ENCODE data around the gene WNT11. TPM values are rescaled to one million over a fixed set of nuclear protein-coding genes. Genes with fewer than 3 reads are reported as not detected.

Gene WNT11
- total and polyA plus RNA-seq, 2 donors: 1.1 to 1.5 TPM

DNA sequence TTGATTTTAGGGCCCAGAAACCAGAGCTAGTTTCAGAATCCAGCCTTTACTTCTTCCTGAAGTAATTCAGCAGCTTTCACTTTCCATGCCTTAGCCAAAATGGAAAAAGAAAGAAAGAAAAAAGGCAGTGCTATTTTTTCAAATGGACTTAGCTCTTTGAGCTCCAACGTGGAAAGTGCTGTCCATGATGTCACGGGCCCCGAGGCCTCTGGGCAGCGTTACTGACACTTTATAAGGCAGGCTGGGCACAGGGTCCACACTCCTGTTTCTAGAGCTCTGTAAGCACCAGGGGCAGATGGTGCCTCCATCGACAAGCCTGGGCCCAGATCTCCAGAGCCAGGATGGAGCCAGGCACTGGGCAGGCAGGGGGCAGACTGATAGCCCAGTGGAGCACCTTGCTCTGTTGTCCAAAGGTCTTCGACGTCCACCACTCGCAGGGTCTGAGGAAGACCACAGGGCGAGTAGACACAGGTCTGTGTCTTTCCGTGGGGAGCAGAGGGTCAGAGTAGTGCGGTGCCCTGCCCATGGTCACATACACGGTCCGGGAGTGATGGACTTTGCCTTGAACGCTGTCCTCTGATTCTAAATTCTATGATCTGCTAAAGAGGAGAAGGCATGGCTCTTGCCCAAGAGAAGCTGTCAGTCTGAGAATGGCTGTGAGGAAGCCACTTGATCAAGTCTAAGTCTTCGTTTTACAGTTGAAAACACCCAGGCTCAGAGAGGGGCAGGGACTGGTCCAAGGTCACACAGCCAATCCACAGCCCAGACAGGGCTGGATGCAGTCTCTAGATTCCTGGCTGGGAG, 22.0 kb upstream of the WNT11 start:
- no peak for DNase-seq (ENCODE audit: low read depth in 6 of 9, low spot score in 9 of 9)
- H3K4me3 ChIP-seq (ENCODE audit: low read length in 2 of 2): no peak overlapping the region
- H3K36me3 ChIP-seq (ENCODE audit: control insufficient read depth in 2 of 2, insufficient read depth in 2 of 2, low read length in 1 of 2): no peaks in the 10 kb centered on the region
- H3K9me3 ChIP-seq (ENCODE audit: control insufficient read depth in 2 of 2, insufficient read depth in 1 of 2, low read length in 1 of 2): peaks cover 0 to 6% of the 10 kb centered on the region in 2 donors
- H3K27ac ChIP-seq (ENCODE audit: low read depth in 1 of 2, low read length in 1 of 2): no peak overlapping the region
- peaks cover 0 to 6% of the 10 kb centered on the region in 2 donors for H3K27me3 ChIP-seq (ENCODE audit: control insufficient read depth in 2 of 2, insufficient read depth in 1 of 2, low read length in 1 of 2)
- whole genome bisulfite sequencing: 91% methylated on average over 15 of the region's 15 CpGs
- peaks cover 9 to 18% of the 10 kb centered on the region in 2 donors for H3K4me1 ChIP-seq (ENCODE audit: control insufficient read depth in 2 of 2, insufficient read depth in 2 of 2, low read length in 2 of 2)

DNA sequence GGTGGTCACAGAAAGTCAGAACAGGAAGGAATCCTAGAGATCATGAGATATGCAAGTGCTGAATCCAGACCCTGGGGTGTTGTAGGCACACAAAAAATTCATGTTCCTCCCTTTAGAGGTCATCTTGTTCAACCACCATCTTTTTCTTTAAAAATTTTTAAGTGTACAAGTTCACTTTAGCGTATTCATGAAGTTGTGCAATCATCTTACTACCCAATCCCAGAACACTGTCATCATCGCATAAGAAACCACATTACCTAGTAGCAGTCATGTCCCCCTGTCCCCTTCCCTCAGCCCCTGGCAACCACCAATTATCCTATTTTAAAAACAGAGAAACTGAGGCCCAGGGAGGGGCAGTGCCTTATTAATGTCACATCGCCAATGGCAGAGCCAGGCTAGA, 20.3 kb upstream of the WNT11 start:
- Histone ChIP-seq H3K9me3 (ENCODE audit: control insufficient read depth in 2 of 2, insufficient read depth in 1 of 2, low read length in 1 of 2) (peaks cover 0 to 6% of the 10 kb centered on the region in 2 donors), H3K4me1 (ENCODE audit: control insufficient read depth in 2 of 2, insufficient read depth in 2 of 2, low read length in 2 of 2) (peaks cover under 1 to 7% of the 10 kb centered on the region in 2 donors), H3K27me3 (ENCODE audit: control insufficient read depth in 2 of 2, insufficient read depth in 1 of 2, low read length in 1 of 2) (peaks cover 0 to 4% of the 10 kb centered on the region in 2 donors), H3K4me3 (ENCODE audit: low read length in 2 of 2) (no peak overlapping the region), H3K27ac (ENCODE audit: low read depth in 1 of 2, low read length in 1 of 2) (no peak overlapping the region), H3K36me3 (ENCODE audit: control insufficient read depth in 2 of 2, insufficient read depth in 2 of 2, low read length in 1 of 2) (no peaks in the 10 kb centered on the region)
- WGBS: 79% methylated on average over 3 of the region's 3 CpGs
- DNase-seq (ENCODE audit: low read depth in 6 of 9, low spot score in 9 of 9): no peak

DNA sequence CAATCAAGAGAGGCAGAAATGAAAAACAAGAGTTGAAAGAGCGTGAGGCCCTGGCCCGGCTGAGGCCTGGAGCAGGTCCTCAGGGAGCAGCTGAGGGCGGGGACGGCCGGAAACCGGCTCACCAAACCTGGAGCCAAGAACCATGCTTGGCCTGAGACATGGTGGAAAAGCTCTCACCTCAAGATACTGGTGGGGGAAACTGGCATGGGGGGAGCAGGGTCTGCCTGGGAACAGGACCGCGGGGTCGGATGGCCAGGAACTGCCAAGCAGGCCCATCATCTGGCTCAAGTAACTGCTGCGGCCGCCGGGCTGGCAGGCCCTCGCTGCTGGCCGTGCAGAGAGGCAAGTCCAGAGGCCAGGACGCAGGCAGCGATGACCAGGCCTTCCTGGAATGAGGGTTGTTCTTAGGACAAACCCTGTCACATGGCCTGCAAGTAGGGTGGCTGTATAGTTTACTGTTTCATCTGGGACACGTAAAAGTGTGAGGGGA, 18.9 kb upstream of the WNT11 start:
- Histone ChIP-seq H3K4me1 (ENCODE audit: control insufficient read depth in 2 of 2, insufficient read depth in 2 of 2, low read length in 2 of 2) (no peaks in the 10 kb centered on the region), H3K27me3 (ENCODE audit: control insufficient read depth in 2 of 2, insufficient read depth in 1 of 2, low read length in 1 of 2) (no peaks in the 10 kb centered on the region), H3K36me3 (ENCODE audit: control insufficient read depth in 2 of 2, insufficient read depth in 2 of 2, low read length in 1 of 2) (no peaks in the 10 kb centered on the region), H3K4me3 (ENCODE audit: low read length in 2 of 2) (no peak overlapping the region), H3K9me3 (ENCODE audit: control insufficient read depth in 2 of 2, insufficient read depth in 1 of 2, low read length in 1 of 2) (peaks cover 0 to 4% of the 10 kb centered on the region in 2 donors), H3K27ac (ENCODE audit: low read depth in 1 of 2, low read length in 1 of 2) (no peak overlapping the region)
- WGBS: 96% methylated on average over 17 of the region's 17 CpGs
- no peak for DNase-seq (ENCODE audit: low read depth in 6 of 9, low spot score in 9 of 9)

DNA sequence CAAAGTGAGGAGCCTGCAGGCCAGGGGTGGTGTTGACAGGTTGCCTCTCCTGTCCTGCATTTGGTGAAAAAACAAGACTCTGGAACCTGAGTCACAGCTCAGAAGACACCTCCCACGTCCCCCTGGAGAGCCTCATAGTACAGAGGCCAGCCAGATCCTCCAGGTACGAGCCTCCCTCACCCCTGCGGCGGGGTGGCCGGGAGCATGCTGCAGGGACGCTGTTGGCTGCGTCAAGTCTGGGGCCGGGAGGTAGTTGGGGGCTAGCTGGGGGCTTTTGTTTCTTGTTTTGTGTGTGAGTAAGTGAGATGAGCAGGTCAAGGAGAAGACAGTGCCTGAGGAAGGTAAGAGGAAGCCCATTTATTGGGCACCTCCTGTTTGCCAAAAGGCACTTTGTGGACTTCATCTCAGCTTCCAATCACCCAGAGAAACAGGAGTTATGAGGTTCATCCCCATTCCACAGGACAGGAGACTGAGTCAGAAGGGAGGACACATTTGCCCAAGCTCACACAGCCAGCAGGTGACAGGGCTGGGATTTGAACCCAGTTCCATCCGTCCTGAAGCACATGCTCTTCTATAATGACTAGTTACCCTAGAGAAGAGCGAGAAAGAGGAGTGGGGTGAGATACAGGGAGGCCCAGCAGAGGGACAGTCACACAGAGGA, 18.3 kb upstream of the WNT11 start:
- no peaks in the 10 kb centered on the region for H3K27me3 ChIP-seq (ENCODE audit: control insufficient read depth in 2 of 2, insufficient read depth in 1 of 2, low read length in 1 of 2)
- H3K4me1 ChIP-seq (ENCODE audit: control insufficient read depth in 2 of 2, insufficient read depth in 2 of 2, low read length in 2 of 2): no peaks in the 10 kb centered on the region
- H3K27ac ChIP-seq (ENCODE audit: low read depth in 1 of 2, low read length in 1 of 2): no peak overlapping the region
- DNase-seq (ENCODE audit: low read depth in 6 of 9, low spot score in 9 of 9): no peak
- H3K36me3 ChIP-seq (ENCODE audit: control insufficient read depth in 2 of 2, insufficient read depth in 2 of 2, low read length in 1 of 2): no peaks in the 10 kb centered on the region
- WGBS: 89% methylated on average over 10 of the region's 10 CpGs
- H3K4me3 ChIP-seq (ENCODE audit: low read length in 2 of 2): no peak overlapping the region
- H3K9me3 ChIP-seq (ENCODE audit: control insufficient read depth in 2 of 2, insufficient read depth in 1 of 2, low read length in 1 of 2): peaks cover 0 to 3% of the 10 kb centered on the region in 2 donors

DNA sequence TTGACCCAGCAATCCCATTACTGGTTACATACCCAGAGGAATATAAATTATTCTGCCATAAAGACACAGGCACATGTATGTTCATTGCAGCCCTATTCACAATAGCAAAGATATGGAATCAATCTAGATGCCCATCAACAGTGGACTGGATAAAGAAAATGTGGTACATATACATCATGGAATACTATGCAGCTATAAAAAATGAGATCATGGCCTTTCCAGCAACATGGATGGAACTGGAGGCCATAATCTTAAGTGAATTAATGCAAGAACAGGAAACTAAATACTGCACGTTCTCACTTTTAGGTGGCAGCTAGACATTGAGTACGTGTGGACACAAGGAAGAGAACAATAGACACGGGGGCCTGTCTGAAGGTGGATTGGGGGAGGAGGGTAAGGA, 15.1 kb upstream of the WNT11 start:
- no peak for DNase-seq (ENCODE audit: low read depth in 6 of 9, low spot score in 9 of 9)
- Histone ChIP-seq H3K27ac (ENCODE audit: low read depth in 1 of 2, low read length in 1 of 2) (no peak overlapping the region), H3K27me3 (ENCODE audit: control insufficient read depth in 2 of 2, insufficient read depth in 1 of 2, low read length in 1 of 2) (peaks cover 0 to 8% of the 10 kb centered on the region in 2 donors), H3K4me3 (ENCODE audit: low read length in 2 of 2) (no peak overlapping the region), H3K36me3 (ENCODE audit: control insufficient read depth in 2 of 2, insufficient read depth in 2 of 2, low read length in 1 of 2) (no peaks in the 10 kb centered on the region), H3K9me3 (ENCODE audit: control insufficient read depth in 2 of 2, insufficient read depth in 1 of 2, low read length in 1 of 2) (peaks cover 0 to 3% of the 10 kb centered on the region in 2 donors), H3K4me1 (ENCODE audit: control insufficient read depth in 2 of 2, insufficient read depth in 2 of 2, low read length in 2 of 2) (no peaks in the 10 kb centered on the region)
- 95% methylated on average over 3 of the region's 3 CpGs for WGBS

DNA sequence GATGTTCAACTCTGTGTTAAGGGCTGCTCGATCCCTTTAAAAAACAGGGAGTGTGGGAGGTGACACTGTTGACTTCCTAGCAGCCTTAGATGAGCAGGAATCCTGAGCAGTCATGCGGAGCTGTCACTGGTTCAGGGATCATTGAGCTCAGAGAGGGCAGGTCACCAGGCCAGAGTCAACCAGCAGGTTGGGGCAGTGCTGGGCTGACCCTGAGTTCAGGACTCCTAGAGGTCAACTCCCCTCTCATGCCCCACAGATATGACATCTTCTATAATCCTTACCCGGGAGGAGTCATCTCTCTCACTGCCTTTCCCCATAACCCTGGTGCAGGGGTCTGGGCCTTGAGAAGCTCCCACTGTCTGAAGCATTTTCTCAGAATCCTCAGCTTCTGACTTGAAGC, 12.9 kb upstream of the WNT11 start:
- 94% methylated on average over 3 of the region's 3 CpGs for WGBS
- Histone ChIP-seq H3K4me3 (ENCODE audit: low read length in 2 of 2) (no peak overlapping the region), H3K27me3 (ENCODE audit: control insufficient read depth in 2 of 2, insufficient read depth in 1 of 2, low read length in 1 of 2) (peaks cover 0 to 10% of the 10 kb centered on the region in 2 donors), H3K4me1 (ENCODE audit: control insufficient read depth in 2 of 2, insufficient read depth in 2 of 2, low read length in 2 of 2) (no peaks in the 10 kb centered on the region), H3K36me3 (ENCODE audit: control insufficient read depth in 2 of 2, insufficient read depth in 2 of 2, low read length in 1 of 2) (no peaks in the 10 kb centered on the region), H3K27ac (ENCODE audit: low read depth in 1 of 2, low read length in 1 of 2) (no peak overlapping the region), H3K9me3 (ENCODE audit: control insufficient read depth in 2 of 2, insufficient read depth in 1 of 2, low read length in 1 of 2) (no peaks in the 10 kb centered on the region)
- DNase-seq (ENCODE audit: low read depth in 6 of 9, low spot score in 9 of 9): no peak

DNA sequence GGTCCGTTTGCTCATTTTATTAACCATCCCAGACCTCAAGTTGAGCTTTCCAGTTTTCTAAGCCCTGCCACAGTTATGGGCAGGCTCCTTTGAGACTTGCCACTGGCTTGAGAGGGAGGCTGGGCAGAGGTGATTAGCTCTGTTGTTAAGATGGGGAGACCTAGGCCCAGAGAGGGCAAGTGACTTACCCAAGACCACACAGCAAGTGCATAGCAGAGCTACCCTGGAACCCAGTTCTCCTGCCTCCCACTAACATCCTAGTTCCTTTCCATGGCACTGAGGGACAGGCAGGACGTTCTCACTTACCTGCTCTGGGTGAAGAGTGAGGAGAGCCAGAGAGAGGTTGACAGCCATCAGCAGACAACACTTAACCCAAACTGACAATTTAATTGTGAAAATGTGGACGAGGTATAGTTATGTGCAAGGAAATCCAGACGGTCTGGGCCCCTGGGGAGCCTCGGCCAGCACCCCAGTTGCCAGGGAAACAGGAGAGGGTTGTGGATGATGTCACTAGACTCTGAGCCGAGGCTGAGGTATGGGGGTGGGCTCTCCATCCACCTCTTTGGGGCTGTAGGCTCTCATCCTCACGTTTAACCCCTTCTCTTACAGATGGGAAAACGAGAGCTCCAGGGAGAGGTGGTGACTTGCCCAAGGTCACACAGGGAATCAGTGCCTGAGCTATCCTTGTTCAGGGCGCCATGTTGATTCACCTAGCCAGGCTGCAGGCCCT, 12.3 kb upstream of the WNT11 start:
- no peaks in the 10 kb centered on the region for H3K4me1 ChIP-seq (ENCODE audit: control insufficient read depth in 2 of 2, insufficient read depth in 2 of 2, low read length in 2 of 2)
- no peak for DNase-seq (ENCODE audit: low read depth in 6 of 9, low spot score in 9 of 9)
- H3K4me3 ChIP-seq (ENCODE audit: low read length in 2 of 2): no peak overlapping the region
- H3K27me3 ChIP-seq (ENCODE audit: control insufficient read depth in 2 of 2, insufficient read depth in 1 of 2, low read length in 1 of 2): peaks cover 2 to 14% of the 10 kb centered on the region in 2 donors
- H3K9me3 ChIP-seq (ENCODE audit: control insufficient read depth in 2 of 2, insufficient read depth in 1 of 2, low read length in 1 of 2): no peaks in the 10 kb centered on the region
- no peaks in the 10 kb centered on the region for H3K36me3 ChIP-seq (ENCODE audit: control insufficient read depth in 2 of 2, insufficient read depth in 2 of 2, low read length in 1 of 2)
- H3K27ac ChIP-seq (ENCODE audit: low read depth in 1 of 2, low read length in 1 of 2): no peak overlapping the region
- 83% methylated on average over 9 of the region's 9 CpGs for WGBS

DNA sequence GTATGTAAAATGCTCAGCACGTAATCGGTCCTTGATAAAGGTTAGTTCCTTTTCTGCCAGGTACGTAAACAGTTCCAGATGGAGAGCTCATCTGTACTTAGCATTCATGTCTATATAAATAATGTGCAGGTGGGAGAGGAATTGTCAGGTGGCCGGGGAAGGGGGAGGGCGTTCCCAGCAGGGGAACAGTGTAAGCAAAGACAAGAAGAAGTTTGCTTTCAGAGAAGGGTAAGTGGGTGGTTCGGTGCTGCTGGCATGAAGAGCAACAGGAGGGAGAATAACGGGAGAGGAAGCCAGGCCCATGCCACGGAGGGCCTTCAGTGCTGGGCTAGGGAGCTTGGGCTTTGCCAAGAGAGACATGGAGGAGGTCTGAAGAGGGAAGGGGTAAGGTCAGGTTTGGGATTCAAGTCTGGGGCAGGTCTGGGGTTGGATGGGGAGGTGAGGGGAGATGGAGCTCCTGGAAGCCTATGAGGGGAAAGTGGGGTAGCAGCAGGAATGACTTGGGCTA, 11.4 kb upstream of the WNT11 start:
- no peaks in the 10 kb centered on the region for H3K9me3 ChIP-seq (ENCODE audit: control insufficient read depth in 2 of 2, insufficient read depth in 1 of 2, low read length in 1 of 2)
- H3K27me3 ChIP-seq (ENCODE audit: control insufficient read depth in 2 of 2, insufficient read depth in 1 of 2, low read length in 1 of 2): peaks cover 10 to 23% of the 10 kb centered on the region in 2 donors
- no peak overlapping the region for H3K4me3 ChIP-seq (ENCODE audit: low read length in 2 of 2)
- H3K27ac ChIP-seq (ENCODE audit: low read depth in 1 of 2, low read length in 1 of 2): no peak overlapping the region
- DNase-seq (ENCODE audit: low read depth in 6 of 9, low spot score in 9 of 9): no peak
- no peaks in the 10 kb centered on the region for H3K4me1 ChIP-seq (ENCODE audit: control insufficient read depth in 2 of 2, insufficient read depth in 2 of 2, low read length in 2 of 2)
- 94% methylated on average over 8 of the region's 8 CpGs for WGBS
- H3K36me3 ChIP-seq (ENCODE audit: control insufficient read depth in 2 of 2, insufficient read depth in 2 of 2, low read length in 1 of 2): no peaks in the 10 kb centered on the region

All from thymus (tissue), 11 donors.